Cardiac fibroblast (primary cell): ENCODE results near the gene NSFL1C.

Source experiments
- DNase-seq, 2 donors: peaks; one replicate each; pipeline versions ENCODE4 v3.0.0 to v3.0.0-alpha.2; 2010; ENCODE audit warnings: low read depth in 2 of 2
- H3K4me3 ChIP-seq, 2 donors: replicated peaks in 1 of 2; 1 replicate in 1 of 2; 2 replicates in 1 of 2; pipeline ENCODE4 v1.5.1; 2011; ENCODE audit warnings: low read depth in 2 of 2, low read length in 2 of 2, mild to moderate bottlenecking in 2 of 2, moderate library complexity in 1 of 2
- TF ChIP-seq, protein P1 (sequence below): IDR thresholded peaks from one replicate; pipeline ENCODE4 v1.5.1; 2011; ENCODE audit warnings: low read depth, mild to moderate bottlenecking, low read length, inconsistent platforms

Gene NSFL1C

DNA sequence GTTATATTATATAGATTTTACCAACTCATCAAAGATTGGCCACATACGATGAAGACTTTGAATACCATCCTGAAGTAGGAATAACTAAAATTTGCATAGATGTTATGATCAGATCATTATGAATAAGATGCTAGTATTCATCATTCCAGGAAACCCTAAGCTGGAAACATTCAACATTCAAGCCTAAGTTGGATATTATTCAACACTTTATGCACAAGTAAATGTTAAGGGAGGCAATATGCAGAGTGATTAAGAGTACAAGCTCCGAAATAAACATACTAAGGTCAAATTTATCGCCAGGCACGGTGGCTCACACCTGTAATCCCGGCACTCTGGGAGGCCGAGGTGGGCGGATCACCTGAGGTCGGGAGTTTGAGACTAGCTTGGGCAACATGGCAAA, 30.4 kb downstream of the NSFL1C start:
- H3K4me3 ChIP-seq = no peak overlapping the region
- DNase-seq = no peak
- TF ChIP-seq, protein P1, sequence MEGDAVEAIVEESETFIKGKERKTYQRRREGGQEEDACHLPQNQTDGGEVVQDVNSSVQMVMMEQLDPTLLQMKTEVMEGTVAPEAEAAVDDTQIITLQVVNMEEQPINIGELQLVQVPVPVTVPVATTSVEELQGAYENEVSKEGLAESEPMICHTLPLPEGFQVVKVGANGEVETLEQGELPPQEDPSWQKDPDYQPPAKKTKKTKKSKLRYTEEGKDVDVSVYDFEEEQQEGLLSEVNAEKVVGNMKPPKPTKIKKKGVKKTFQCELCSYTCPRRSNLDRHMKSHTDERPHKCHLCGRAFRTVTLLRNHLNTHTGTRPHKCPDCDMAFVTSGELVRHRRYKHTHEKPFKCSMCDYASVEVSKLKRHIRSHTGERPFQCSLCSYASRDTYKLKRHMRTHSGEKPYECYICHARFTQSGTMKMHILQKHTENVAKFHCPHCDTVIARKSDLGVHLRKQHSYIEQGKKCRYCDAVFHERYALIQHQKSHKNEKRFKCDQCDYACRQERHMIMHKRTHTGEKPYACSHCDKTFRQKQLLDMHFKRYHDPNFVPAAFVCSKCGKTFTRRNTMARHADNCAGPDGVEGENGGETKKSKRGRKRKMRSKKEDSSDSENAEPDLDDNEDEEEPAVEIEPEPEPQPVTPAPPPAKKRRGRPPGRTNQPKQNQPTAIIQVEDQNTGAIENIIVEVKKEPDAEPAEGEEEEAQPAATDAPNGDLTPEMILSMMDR = no peak

DNA sequence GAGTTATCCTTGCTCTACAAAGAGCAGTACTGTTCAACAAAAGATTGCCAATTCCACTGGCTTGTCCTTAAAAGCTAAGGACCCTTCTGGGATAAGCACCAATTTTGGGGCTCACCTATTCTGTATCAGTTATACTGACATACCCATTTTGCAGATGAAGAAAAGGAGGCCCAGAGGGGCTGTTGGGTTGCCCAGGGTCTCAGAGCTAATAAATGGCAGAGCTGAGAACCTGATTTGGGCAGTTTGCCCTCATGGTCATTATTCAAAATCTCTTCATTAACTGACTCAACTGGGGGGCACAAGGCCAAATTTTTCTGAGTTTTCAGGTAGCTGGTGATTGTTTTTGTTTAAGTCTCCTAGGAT, 31.3 kb downstream of the NSFL1C start:
- DNase-seq = no peak
- TF ChIP-seq, protein P1 = no peak
- no peak overlapping the region for H3K4me3 ChIP-seq

DNA sequence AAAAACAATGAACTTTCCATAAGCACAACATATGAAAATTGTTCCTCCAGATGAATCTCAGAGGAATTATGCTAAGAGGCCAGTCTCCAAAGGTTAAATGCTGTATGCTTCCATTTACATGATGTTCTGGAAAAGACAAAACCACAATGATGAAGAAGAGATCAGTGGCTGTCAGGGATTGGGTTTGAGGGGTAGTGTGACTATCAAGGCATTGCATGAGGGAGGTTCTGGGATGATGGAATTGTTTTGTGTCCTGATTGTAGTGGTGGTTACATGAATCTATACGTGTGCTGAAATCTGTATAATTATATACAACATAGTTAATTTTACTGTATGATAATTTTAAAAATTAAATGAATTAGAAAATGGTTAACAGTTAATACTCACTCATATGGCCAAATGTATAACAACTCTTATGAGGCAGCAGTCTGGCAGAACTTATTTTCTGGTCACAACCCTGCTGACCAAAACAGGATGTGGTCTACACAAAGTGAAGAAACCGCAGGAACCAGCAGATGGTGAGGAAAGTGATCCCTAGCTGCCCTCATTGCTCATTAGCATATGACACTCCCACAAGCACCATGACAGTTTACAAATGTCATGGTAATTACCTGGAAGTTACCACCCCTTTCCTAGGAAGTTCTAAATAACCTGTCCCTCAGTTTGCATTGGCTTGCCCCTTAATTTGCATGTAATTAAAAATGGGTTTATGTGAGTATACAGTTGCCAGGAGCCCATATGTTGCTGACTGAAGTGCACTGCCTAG, 31.9 kb downstream of the NSFL1C start:
- H3K4me3 ChIP-seq = no peak overlapping the region
- TF ChIP-seq, protein P1 = no peak

DNA sequence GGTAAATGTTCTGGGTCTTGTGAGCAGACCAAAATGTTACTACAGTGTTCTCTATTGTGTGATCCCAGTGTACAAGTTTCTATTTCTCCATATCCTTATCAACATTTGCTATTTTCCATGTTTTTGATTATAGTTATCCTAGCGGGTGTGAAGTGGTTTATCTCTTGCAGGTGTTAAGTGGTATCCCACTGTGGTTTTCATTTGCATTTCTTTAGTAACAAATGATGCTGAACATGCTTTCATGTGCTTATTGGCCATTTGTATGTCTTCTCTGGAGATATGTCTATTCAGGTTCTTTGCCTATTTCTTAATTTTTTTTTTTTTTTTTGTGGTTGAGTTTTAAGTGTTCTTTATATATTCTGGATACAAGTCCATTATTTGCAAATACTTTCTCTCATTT, 35.5 kb downstream of the NSFL1C start:
- DNase-seq = no peak
- TF ChIP-seq, protein P1 = no peak
- H3K4me3 ChIP-seq = no peak overlapping the region

More for the DNA sequence above, 31.9 kb downstream of the NSFL1C start:
- peak; percentile 90 to 95 for DNase-seq

DNA sequence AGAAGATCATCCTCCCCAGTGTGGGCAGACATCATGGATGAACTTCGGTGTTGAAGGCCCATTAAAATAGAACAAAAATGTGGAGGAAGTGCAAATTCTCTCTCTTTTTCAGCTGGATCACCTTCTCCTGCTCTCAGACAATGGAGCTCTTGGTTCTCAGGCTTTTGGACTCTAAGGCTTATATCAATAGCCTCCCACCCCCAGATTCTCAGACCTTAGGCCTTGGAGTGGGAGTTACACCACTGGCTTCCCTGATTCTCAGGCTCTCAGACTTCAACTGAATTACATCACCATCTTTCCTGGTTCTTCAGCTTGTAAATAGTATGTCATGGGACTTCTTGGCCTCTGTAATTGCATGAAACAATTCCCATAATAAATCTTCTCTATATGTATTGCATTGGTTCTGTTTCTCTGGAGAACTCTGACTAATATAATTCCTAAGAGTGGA, 36.6 kb downstream of the NSFL1C start:
- TF ChIP-seq, protein P1 = no peak
- no peak overlapping the region for H3K4me3 ChIP-seq
- DNase-seq = peak; percentile 71 to 73

DNA sequence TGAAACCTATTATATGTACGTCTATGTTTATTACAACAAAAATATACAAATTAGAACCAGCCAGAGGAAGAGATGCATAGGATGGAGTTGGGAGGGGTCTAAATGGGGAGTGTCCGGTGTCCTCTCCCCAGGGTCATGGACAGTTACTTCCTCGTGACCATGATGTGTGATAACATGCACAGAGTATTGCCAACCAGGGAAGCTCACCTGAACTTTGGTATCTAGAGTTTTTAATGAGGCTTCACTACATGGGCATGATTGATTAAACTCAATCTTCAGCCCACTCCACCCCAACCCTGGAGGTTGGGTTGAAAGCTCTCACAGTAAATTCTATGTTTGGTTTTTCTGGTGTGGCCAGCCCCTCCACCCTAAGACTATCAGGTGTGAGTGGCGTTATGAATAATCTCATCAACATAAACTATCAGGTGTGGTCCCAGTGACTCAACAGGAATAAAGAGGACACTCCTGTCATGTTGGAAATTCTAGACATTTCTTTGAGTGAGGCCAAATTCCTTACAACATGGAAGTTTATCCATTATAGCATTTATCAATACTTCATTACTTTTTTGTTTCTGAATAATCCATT, 37.4 kb downstream of the NSFL1C start:
- TF ChIP-seq, protein P1 = no peak
- DNase-seq = no peak

More for the DNA sequence above, 37.4 kb downstream of the NSFL1C start:
- no peak overlapping the region for H3K4me3 ChIP-seq
